Activated CD8-positive, alpha-beta memory T cell treated with anti-CD3 and anti-CD28 coated beads for 48 hours (primary cell): ENCODE results near the gene S1PR3.
A peak's percentile ranks its signal among the peaks of the same experiment; 100 is the strongest.

ENCODE experiments used
- DNase-seq, 3 experiments: peaks; one replicate each; pipeline ENCODE4 v3.0.0-alpha.2; 2020; ENCODE audit warnings: low read depth in 2 of 3, low spot score in 2 of 3

S1PR3 gene

GRCh38 chr9:88990729-88991065 lies 571 bp upstream of the S1PR3 start:
- DNase-seq: no peak

- no peak for DNase-seq
These were observed 1.3 kb downstream of the S1PR3 start for GRCh38 chr9:88992556-88992955.

GRCh38 chr9:88993327-88993726 lies 2.1 kb downstream of the S1PR3 start:
- no peak for DNase-seq

GRCh38 chr9:88993871-88994460 lies 2.7 kb downstream of the S1PR3 start:
- no peak for DNase-seq

- no peak for DNase-seq
These were observed 3.4 kb downstream of the S1PR3 start for GRCh38 chr9:88994469-88995199.

GRCh38 chr9:88995200-88995577 lies 3.9 kb downstream of the S1PR3 start:
- no peak for DNase-seq

- no peak for DNase-seq
These were observed 4.4 kb downstream of the S1PR3 start for GRCh38 chr9:88995627-88996026.

- DNase-seq: no peak
These were observed 5.0 kb downstream of the S1PR3 start for GRCh38 chr9:88996046-88996920.

- DNase-seq: no peak
These were observed 5.6 kb downstream of the S1PR3 start for GRCh38 chr9:88996921-88997235.

- no peak for DNase-seq
These were observed 6.4 kb downstream of the S1PR3 start for GRCh38 chr9:88997646-88998045.

- DNase-seq: no peak
These were observed 7.2 kb downstream of the S1PR3 start for GRCh38 chr9:88998503-88998902.

GRCh38 chr9:88998911-88999310 lies 7.6 kb downstream of the S1PR3 start:
- DNase-seq: no peak

- DNase-seq: no peak
These were observed 9.1 kb downstream of the S1PR3 start for GRCh38 chr9:89000371-89000781.

- peak; percentile 32 to 66 (median 59) for DNase-seq
These were observed 10.0 kb downstream of the S1PR3 start for GRCh38 chr9:89000973-89001916.

GRCh38 chr9:89001917-89002540 lies 10.8 kb downstream of the S1PR3 start:
- no peak for DNase-seq

- DNase-seq: no peak
These were observed 11.7 kb downstream of the S1PR3 start for GRCh38 chr9:89002987-89003386.

GRCh38 chr9:89005323-89005722 lies 14.1 kb downstream of the S1PR3 start:
- no peak for DNase-seq

GRCh38 chr9:89006267-89006666 lies 15.0 kb downstream of the S1PR3 start:
- DNase-seq: no peak

GRCh38 chr9:89006996-89007967 lies 16.0 kb downstream of the S1PR3 start:
- no peak for DNase-seq
